Gastroesophageal sphincter (tissue), 3 donors: ENCODE data around the gene TMEM163.

Experiments
- CTCF ChIP-seq, 4 experiments: fragments of 200-600 bp in 2 of 4; fragments of 450-650 bp in 2 of 4; sonication (generic) in 1 of 4; IDR thresholded peaks; one replicate each; pipeline ENCODE4 v1.5.1; 2017 to 2019; ENCODE audit warnings: antibody characterized with exemption in 4 of 4, mild to moderate bottlenecking in 2 of 4, moderate library complexity in 2 of 4
- EP300 ChIP-seq: sonication (generic); formaldehyde crosslinking; IDR thresholded peaks from one replicate; pipeline ENCODE4 v1.6.1; 2017; ENCODE audit warnings: antibody characterized with exemption, mild to moderate bottlenecking
- POLR2A ChIP-seq, 2 donors: fragments of 450-650 bp; IDR thresholded peaks; one replicate each; pipeline ENCODE4 v1.6.1; 2017; ENCODE audit warnings: antibody characterized with exemption in 2 of 2, mild to moderate bottlenecking in 2 of 2, moderate library complexity in 1 of 2

DNA sequence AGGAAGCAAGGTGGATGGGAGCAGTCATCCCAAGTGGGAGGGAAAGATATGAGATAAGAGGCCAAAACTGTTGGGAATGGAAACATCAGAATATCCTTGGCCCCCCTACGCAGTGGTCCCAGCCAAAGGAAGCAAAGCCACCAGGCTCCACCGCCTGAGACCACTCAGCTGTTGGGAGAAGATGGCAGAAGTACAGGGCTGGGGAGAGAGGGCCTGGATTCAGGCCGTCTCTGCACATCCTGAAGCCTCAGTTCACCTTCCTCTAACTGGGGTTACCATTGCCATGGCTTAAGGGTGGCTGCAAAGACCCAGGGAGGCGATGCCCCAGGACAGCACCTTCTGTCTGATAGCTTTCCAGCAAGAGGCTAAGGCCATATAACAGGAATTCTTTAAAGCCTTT is 271.1 kb downstream of the TMEM163 start:
- no peak for TF ChIP-seq CTCF (IDR thresholded peaks at IDR 0.05)
- no peak for TF ChIP-seq POLR2A (IDR thresholded peaks at IDR 0.05)
- TF ChIP-seq EP300 = no peak
